ENCODE results near the gene POU6F2.

GRCh38 chr7:39516498-39516897 is 538.8 kb downstream of the POU6F2 start:
- no peak for TF ChIP-seq CTCF (IDR thresholded peaks at IDR 0.05)
- no peak for TF ChIP-seq POLR2A (IDR thresholded peaks at IDR 0.05)
- TF ChIP-seq POLR2AphosphoS5 (IDR thresholded peaks at IDR 0.05): no peak
- TF ChIP-seq EP300 (IDR thresholded peaks at IDR 0.05; ENCODE audit: low read depth): no peak

Measured in transverse colon (tissue), 4 donors.